Astrocyte (in vitro differentiated cells and primary cell): ENCODE measurements around the gene CNTNAP2. TPM values are rescaled to one million over a fixed set of nuclear protein-coding genes. Genes with fewer than 3 reads are reported as not detected.

Experiments used
- DNase-seq: peaks from one replicate; pipeline ENCODE4 v3.0.0-alpha.2; 2010; ENCODE audit warnings: low read depth
- FAIRE-seq: peaks from 2 replicates; lab custom pipeline; 2011; peaks lifted over from hg19 to GRCh38; lab: Jason Lieb, UNC
- H2AFZ ChIP-seq: 2 replicates; pipeline ENCODE4 v1.6.0; 2012; ENCODE audit warnings: low read depth, low read length, inconsistent platforms
- H3K27ac ChIP-seq: 2 replicates; pipeline ENCODE4 v1.5.1; 2011; ENCODE audit warnings: low read depth, low read length, inconsistent platforms
- H3K27me3 ChIP-seq: 2 replicates; pipeline ENCODE4 v1.6.0; 2011; ENCODE audit warnings: low read length, inconsistent platforms; ENCODE audit not compliant: insufficient read depth
- H3K36me3 ChIP-seq: 2 replicates; pipeline ENCODE4 v1.5.1; 2011; ENCODE audit warnings: low read length, inconsistent platforms; ENCODE audit not compliant: insufficient read depth
- H3K4me1 ChIP-seq: 2 replicates; pipeline ENCODE4 v1.5.1; 2011; ENCODE audit warnings: low read length, inconsistent platforms; ENCODE audit not compliant: insufficient read depth
- H3K4me2 ChIP-seq: 2 replicates; pipeline ENCODE4 v1.6.0; 2012; ENCODE audit warnings: low read length, inconsistent platforms
- H3K4me3 ChIP-seq: 2 replicates; pipeline ENCODE4 v1.5.1; 2011; ENCODE audit warnings: low read depth, mild to moderate bottlenecking, low read length, inconsistent platforms; ENCODE audit not compliant: insufficient read depth
- H3K79me2 ChIP-seq: 2 replicates; pipeline ENCODE4 v1.6.0; 2012; ENCODE audit warnings: mild to moderate bottlenecking, low read length, inconsistent platforms; ENCODE audit not compliant: insufficient read depth
- H3K9ac ChIP-seq: 2 replicates; pipeline ENCODE4 v1.6.0; 2012; ENCODE audit warnings: mild to moderate bottlenecking, low read length, inconsistent platforms
- H3K9me3 ChIP-seq: 2 replicates; pipeline ENCODE4 v1.5.1; 2012; ENCODE audit warnings: low read depth, mild to moderate bottlenecking, low read length, inconsistent platforms; ENCODE audit not compliant: insufficient read depth
- H4K20me1 ChIP-seq: 2 replicates; pipeline ENCODE4 v1.6.0; 2012; ENCODE audit warnings: low read length, inconsistent platforms; ENCODE audit not compliant: insufficient read depth
- H3K27ac Mint-ChIP-seq: one replicate; pipeline ENCODE4 v1.8.0; 2021; ENCODE audit warnings: mild to moderate bottlenecking, mixed read lengths; ENCODE audit not compliant: unreplicated experiment
- H3K27me3 Mint-ChIP-seq: one replicate; pipeline ENCODE4 v1.8.0; 2021; ENCODE audit warnings: low read depth, mixed read lengths; ENCODE audit not compliant: unreplicated experiment
- H3K36me3 Mint-ChIP-seq: one replicate; pipeline ENCODE4 v1.8.0; 2021; ENCODE audit warnings: low read depth, mixed read lengths; ENCODE audit not compliant: unreplicated experiment
- H3K4me1 Mint-ChIP-seq: one replicate; pipeline ENCODE4 v1.8.0; 2021; ENCODE audit warnings: low read depth, mixed read lengths; ENCODE audit not compliant: unreplicated experiment
- H3K4me3 Mint-ChIP-seq: one replicate; pipeline ENCODE4 v1.8.0; 2021; ENCODE audit warnings: mild to moderate bottlenecking, moderate library complexity, mixed read lengths; ENCODE audit not compliant: unreplicated experiment
- H3K9me3 Mint-ChIP-seq: one replicate; pipeline ENCODE4 v1.8.0; 2021; ENCODE audit warnings: mild to moderate bottlenecking, mixed read lengths; ENCODE audit not compliant: unreplicated experiment
- CTCF ChIP-seq: IDR thresholded peaks from 2 replicates; pipeline ENCODE4 v1.5.1; 2011; ENCODE audit warnings: low read depth, mild to moderate bottlenecking, inconsistent platforms, low read length, moderate library complexity; ENCODE audit not compliant: insufficient read depth
- EZH2 ChIP-seq: IDR thresholded peaks from 2 replicates; pipeline ENCODE4 v1.6.1; 2012; ENCODE audit warnings: mild to moderate bottlenecking, low read length, inconsistent platforms; ENCODE audit not compliant: insufficient read depth
- total RNA-seq: library from RNA; stranded (reverse); gene quantifications from 2 replicates; pipeline ENCODE4 v1.2.1, GENCODE V29; 2021

CNTNAP2 gene
- total RNA-seq, 1 donor from 2014 or later, result 20.0 TPM

GRCh38 chr7:148045521-148045920, 1928.9 kb downstream of the CNTNAP2 start:
- no peaks in the 10 kb centered on the region for H3K36me3 ChIP-seq
- Mint-ChIP-seq H3K36me3 (no peaks in the 10 kb centered on the region), H3K27ac (no peak overlapping the region), H3K27me3 (no peaks in the 10 kb centered on the region), H3K9me3 (peaks cover 4% of the 10 kb centered on the region), H3K4me3 (no peak overlapping the region), H3K4me1 (peaks cover 7% of the 10 kb centered on the region)
- no peak overlapping the region for H3K27ac ChIP-seq
- TF ChIP-seq CTCF (no peak), EZH2 (no peak)
- H4K20me1 ChIP-seq, result no peaks in the 10 kb centered on the region
- no peaks in the 10 kb centered on the region for H3K27me3 ChIP-seq
- no peak overlapping the region for H3K4me3 ChIP-seq
- peaks cover 7% of the 10 kb centered on the region for H3K9me3 ChIP-seq
- no peak overlapping the region for H3K4me2 ChIP-seq
- no peak overlapping the region for H2AFZ ChIP-seq
- DNase-seq (no peak), FAIRE-seq (no peak)
- H3K79me2 ChIP-seq, result no peaks in the 10 kb centered on the region
- no peaks in the 10 kb centered on the region for H3K4me1 ChIP-seq
- H3K9ac ChIP-seq, result no peak overlapping the region

- no peak for TF ChIP-seq CTCF
- TF ChIP-seq EZH2, result no peak
- H3K9ac ChIP-seq, result no peak overlapping the region
- H3K79me2 ChIP-seq, result no peaks in the 10 kb centered on the region
- H3K9me3 ChIP-seq, result peaks cover 7% of the 10 kb centered on the region
- H3K4me1 ChIP-seq, result no peaks in the 10 kb centered on the region
- H3K4me1 Mint-ChIP-seq, result no peaks in the 10 kb centered on the region
- H4K20me1 ChIP-seq, result no peaks in the 10 kb centered on the region
- no peak overlapping the region for H3K4me3 Mint-ChIP-seq
- DNase-seq (no peak), FAIRE-seq (no peak)
- H3K36me3 Mint-ChIP-seq, result no peaks in the 10 kb centered on the region
- H3K27me3 Mint-ChIP-seq, result no peaks in the 10 kb centered on the region
- no peak overlapping the region for H3K27ac Mint-ChIP-seq
- H3K4me2 ChIP-seq, result no peak overlapping the region
- no peaks in the 10 kb centered on the region for H3K27me3 ChIP-seq
- peaks cover 4% of the 10 kb centered on the region for H3K9me3 Mint-ChIP-seq
- H3K27ac ChIP-seq, result no peak overlapping the region
- no peak overlapping the region for H3K4me3 ChIP-seq
- H2AFZ ChIP-seq, result no peak overlapping the region
- H3K36me3 ChIP-seq, result no peaks in the 10 kb centered on the region
These were observed 1932.5 kb downstream of the CNTNAP2 start for GRCh38 chr7:148049068-148049467.

GRCh38 chr7:148050492-148051158, 1934.0 kb downstream of the CNTNAP2 start:
- H3K4me3 ChIP-seq, result no peak overlapping the region
- H3K27me3 ChIP-seq, result no peaks in the 10 kb centered on the region
- no peak for DNase-seq
- no peak overlapping the region for H2AFZ ChIP-seq
- Mint-ChIP-seq H3K4me1 (no peaks in the 10 kb centered on the region), H3K4me3 (no peak overlapping the region), H3K27me3 (no peaks in the 10 kb centered on the region), H3K9me3 (no peaks in the 10 kb centered on the region), H3K27ac (no peak overlapping the region), H3K36me3 (no peaks in the 10 kb centered on the region)
- no peak for FAIRE-seq
- H3K4me2 ChIP-seq, result no peak overlapping the region
- no peaks in the 10 kb centered on the region for H4K20me1 ChIP-seq
- TF ChIP-seq CTCF, result no peak
- no peak for TF ChIP-seq EZH2
- no peaks in the 10 kb centered on the region for H3K79me2 ChIP-seq
- H3K9ac ChIP-seq, result no peak overlapping the region
- H3K36me3 ChIP-seq, result no peaks in the 10 kb centered on the region
- H3K27ac ChIP-seq, result no peak overlapping the region
- no peaks in the 10 kb centered on the region for H3K4me1 ChIP-seq
- H3K9me3 ChIP-seq, result peaks cover under 1% of the 10 kb centered on the region
